Smooth muscle cell (in vitro differentiated cells): ENCODE data around the gene LCAT. TPM values are rescaled to one million over a fixed set of nuclear protein-coding genes. Genes with fewer than 3 reads are reported as not detected.
A peak's percentile ranks its signal among the peaks of the same experiment; 100 is the strongest.

Experiments used
- DNase-seq: peaks from one replicate; lab custom pipeline; 2025; ENCODE audit not compliant: unreplicated experiment; lab: John Stamatoyannopoulos, UW
- H2AFZ ChIP-seq: fragments of 200-600 bp; sonication (generic); 2 replicates; pipeline ENCODE4 v1.6.0; 2016; ENCODE audit warnings: antibody characterized with exemption, low read depth, mild to moderate bottlenecking
- H3F3A ChIP-seq: fragments of 200-600 bp; sonication (generic); 2 replicates; pipeline ENCODE4 v1.6.0; 2017; ENCODE audit warnings: antibody characterized with exemption, low read depth
- H3K27ac ChIP-seq: fragments of 200-600 bp; sonication (generic); 2 replicates; pipeline ENCODE4 v1.5.1; 2016; ENCODE audit warnings: low read depth, mild to moderate bottlenecking
- H3K27me3 ChIP-seq: fragments of 200-600 bp; sonication (generic); 2 replicates; pipeline ENCODE4 v1.6.1; 2016; ENCODE audit warnings: low read depth, mild to moderate bottlenecking
- H3K36me3 ChIP-seq: fragments of 200-600 bp; sonication (generic); 2 replicates; pipeline ENCODE4 v1.5.1; 2016; ENCODE audit warnings: low read depth
- H3K4me1 ChIP-seq: fragments of 200-600 bp; sonication (generic); 2 replicates; pipeline ENCODE4 v1.5.1; 2016; ENCODE audit warnings: low read depth
- H3K4me2 ChIP-seq: fragments of 200-600 bp; sonication (generic); 2 replicates; pipeline ENCODE4 v1.6.0; 2016; ENCODE audit warnings: mild to moderate bottlenecking
- H3K4me3 ChIP-seq: fragments of 200-600 bp; sonication (generic); 2 replicates; pipeline ENCODE4 v1.5.1; 2016; ENCODE audit warnings: mild to moderate bottlenecking
- H3K79me2 ChIP-seq: fragments of 200-600 bp; sonication (generic); 2 replicates; pipeline ENCODE4 v1.6.0; 2016; ENCODE audit warnings: low read depth, mild to moderate bottlenecking
- H3K9ac ChIP-seq: fragments of 200-600 bp; sonication (generic); 2 replicates; pipeline ENCODE4 v1.6.0; 2016; ENCODE audit warnings: low read depth
- H3K9me3 ChIP-seq: fragments of 200-600 bp; sonication (generic); replicated peaks from 2 replicates; pipeline ENCODE4 v1.5.1; 2016; ENCODE audit warnings: low read depth
- H4K20me1 ChIP-seq: fragments of 200-600 bp; sonication (generic); 2 replicates; pipeline ENCODE4 v1.6.0; 2016; ENCODE audit warnings: low read depth
- CTCF ChIP-seq: fragments of 200-600 bp; sonication (generic); IDR thresholded peaks from 2 replicates; pipeline ENCODE4 v1.5.1; 2017; ENCODE audit warnings: borderline replicate concordance, mild to moderate bottlenecking, antibody characterized with exemption; ENCODE audit not compliant: insufficient read depth, poor library complexity, severe bottlenecking
- WGBS: methylation state at CpG from one replicate; pipeline ENCODE4 v1.1.7; 2016; ENCODE audit warnings: low lambda C conversion rate; 5-methylcytosine and 5-hydroxymethylcytosine counted together
- polyA plus RNA-seq: library from polyadenylated mRNA; unstranded; fragments of >200 nt; fragmentation: Nextera tagmentation; extraction: Ambion mirVana; gene quantifications from 2 replicates; pipeline ENCODE4 v1.2.1, GENCODE V29; 2016
- total RNA-seq: library from RNA; depleted of rRNA; stranded (reverse); fragments of >200 nt; gene quantifications from 2 replicates; pipeline ENCODE4 v1.2.3, GENCODE V29; 2014

LCAT gene
- total and polyA plus RNA-seq, 2 experiments from 2014 or later, result 14.3 to 34.6 TPM

- no peaks in the 10 kb centered on the region for H3F3A ChIP-seq
- peaks cover 20% of the 10 kb centered on the region for H3K4me1 ChIP-seq
- DNase-seq, result no peak
- peaks cover 38% of the 10 kb centered on the region for H3K79me2 ChIP-seq
- peak overlapping the region; percentile 97 for H3K9ac ChIP-seq
- TF ChIP-seq CTCF, result no peak
- peak overlapping the region; percentile 98 for H3K4me2 ChIP-seq
- H2AFZ ChIP-seq, result peak overlapping the region; percentile 82
- H3K4me3 ChIP-seq, result peak overlapping the region; percentile 83
- H3K27me3 ChIP-seq, result no peaks in the 10 kb centered on the region
- peak overlapping the region; percentile 91 for H3K27ac ChIP-seq
- H4K20me1 ChIP-seq, result peaks cover 34% of the 10 kb centered on the region
- no peaks in the 10 kb centered on the region for H3K36me3 ChIP-seq
- WGBS, result 48% methylated on average over 28 of the region's 40 CpGs
- no peaks in the 10 kb centered on the region for H3K9me3 ChIP-seq
Measured at GRCh38 chr16:67969254-67970039, 25.5 kb upstream of the LCAT start.

- peaks cover 42% of the 10 kb centered on the region for H4K20me1 ChIP-seq
- TF ChIP-seq CTCF, result no peak
- H3K36me3 ChIP-seq, result no peaks in the 10 kb centered on the region
- no peaks in the 10 kb centered on the region for H3K27me3 ChIP-seq
- peaks cover 20% of the 10 kb centered on the region for H3K4me1 ChIP-seq
- H3F3A ChIP-seq, result no peaks in the 10 kb centered on the region
- H3K4me3 ChIP-seq, result peak within 1 kb of the TSS; percentile 83
- WGBS, result 30% methylated on average over 22 of the region's 78 CpGs
- peak; percentile 50 for DNase-seq
- peak within 1 kb of the TSS; percentile 98 for H3K4me2 ChIP-seq
- peak within 1 kb of the TSS; percentile 82 for H2AFZ ChIP-seq
- H3K9me3 ChIP-seq, result no peaks in the 10 kb centered on the region
- peak within 1 kb of the TSS; percentile 97 for H3K9ac ChIP-seq
- H3K27ac ChIP-seq, result peak within 1 kb of the TSS; percentile 91
- H3K79me2 ChIP-seq, result peaks cover 46% of the 10 kb centered on the region
Measured at GRCh38 chr16:67968400-67969253, 24.7 kb upstream of the LCAT start, which contains the start of gene SLC12A4. TSS of gene SLC12A4 (minus strand) at chr16:67968637. CDS start at chr16:67968553, 84 bp downstream.

DNA sequence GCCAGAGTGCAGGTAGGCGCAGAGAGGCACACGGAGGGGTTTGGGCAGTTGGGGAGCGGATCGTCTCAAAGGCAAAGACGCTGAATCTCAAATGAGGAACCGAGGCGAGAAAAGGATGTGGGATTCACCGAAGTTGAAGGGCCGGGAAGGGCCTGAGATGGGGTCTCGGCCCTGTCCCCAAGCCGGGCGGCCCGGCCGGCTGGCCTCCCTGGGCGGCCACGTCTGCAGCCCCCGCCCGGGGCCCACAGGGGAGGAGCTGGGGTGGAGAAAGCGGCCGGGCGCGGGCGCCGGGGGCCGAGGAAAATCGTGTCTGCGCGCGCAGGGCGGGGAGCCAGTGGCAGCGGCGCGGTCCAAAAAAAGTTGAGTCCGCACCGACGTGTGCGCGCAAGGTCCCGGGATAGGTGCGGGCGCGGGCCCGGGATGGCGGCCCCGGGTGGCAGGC lies 24.1 kb upstream of the LCAT start:
- Histone ChIP-seq H3K4me2 (peak overlapping the region; percentile 98), H3K4me3 (peak overlapping the region; percentile 83), H3K9ac (peak overlapping the region; percentile 97), H3K36me3 (no peaks in the 10 kb centered on the region), H3K79me2 (peaks cover 53% of the 10 kb centered on the region), H4K20me1 (peaks cover 49% of the 10 kb centered on the region), H3K9me3 (no peaks in the 10 kb centered on the region), H3K27ac (peak overlapping the region; percentile 91), H2AFZ (no peak overlapping the region), H3K27me3 (no peaks in the 10 kb centered on the region), H3F3A (no peaks in the 10 kb centered on the region), H3K4me1 (peaks cover 20% of the 10 kb centered on the region)
- TF ChIP-seq CTCF, result no peak
- DNase-seq, result no peak
- WGBS, result 2% methylated on average over 26 of the region's 45 CpGs
